GM12801 (cell line): ENCODE measurements around the gene MXD3.

ENCODE experiments used
- CTCF ChIP-seq: IDR thresholded peaks from one replicate; pipeline ENCODE4 v1.5.1; 2011; ENCODE audit warnings: control low read depth; ENCODE audit not compliant: insufficient read length; ENCODE audit errors: extremely low read depth

MXD3 gene

GRCh38 chr5:177333420-177334154 is 21.9 kb upstream of the MXD3 start:
- no peak for TF ChIP-seq CTCF

DNA sequence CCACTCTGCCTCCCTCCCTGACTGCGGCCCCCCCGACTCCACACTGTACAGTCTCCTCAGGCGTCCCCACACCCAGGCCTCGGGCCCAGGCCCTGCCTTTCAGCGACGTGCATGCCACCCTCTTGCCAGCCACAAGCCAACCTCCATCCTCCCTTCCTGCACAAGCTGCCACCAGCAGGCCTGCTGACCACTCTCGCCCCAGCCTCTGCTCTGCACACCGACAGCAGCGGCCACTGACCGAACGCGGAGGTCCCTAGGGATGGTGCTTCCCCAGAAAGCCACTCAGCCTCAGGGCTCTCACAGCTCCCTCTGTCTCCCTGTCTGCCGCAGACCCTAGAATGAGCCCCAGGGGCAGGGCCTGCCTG is 21.2 kb upstream of the MXD3 start:
- TF ChIP-seq CTCF, result no peak

- TF ChIP-seq CTCF, result no peak
These were observed 20.6 kb upstream of the MXD3 start for GRCh38 chr5:177332031-177332895.

- no peak for TF ChIP-seq CTCF
These were observed 19.5 kb upstream of the MXD3 start for GRCh38 chr5:177330991-177331842.

- no peak for TF ChIP-seq CTCF
These were observed 18.2 kb upstream of the MXD3 start for GRCh38 chr5:177329883-177330282.

DNA sequence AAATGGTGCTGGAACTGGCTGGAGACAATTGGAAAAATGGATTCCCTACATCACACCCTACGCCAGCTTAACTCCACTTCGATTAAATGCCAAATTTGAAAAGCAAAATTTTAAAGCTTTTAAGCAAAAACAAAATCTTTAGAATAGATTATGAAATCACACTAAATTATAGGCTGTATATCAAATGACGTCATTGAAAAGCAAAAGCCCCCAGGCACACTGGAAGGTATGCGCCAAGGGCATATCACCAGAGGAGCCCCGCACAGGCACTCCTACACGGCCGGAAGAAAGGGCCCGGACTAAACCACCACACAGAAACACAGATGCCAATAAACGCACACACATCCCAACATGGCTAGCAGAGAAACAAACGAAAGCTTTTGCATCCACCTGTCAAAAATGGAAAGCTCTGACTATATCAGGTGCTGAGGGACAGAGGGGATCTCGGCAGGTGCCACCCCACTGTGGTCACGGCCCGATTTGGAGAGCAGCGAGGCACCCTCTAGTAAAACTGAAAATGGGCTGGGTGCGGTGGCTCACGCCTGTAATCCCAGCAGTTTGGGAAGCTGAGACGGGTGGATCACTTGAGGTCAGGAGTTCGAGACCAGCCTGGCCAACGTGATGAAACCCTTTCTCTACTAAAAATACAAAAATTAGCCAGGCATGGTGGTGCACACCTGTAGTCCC is 17.0 kb upstream of the MXD3 start:
- TF ChIP-seq CTCF, result no peak
